ENCODE measurements around the gene CDH16.
A peak's percentile ranks its signal among the peaks of the same experiment; 100 is the strongest.
"Not testable (repeated sequence)": the region's sequence is repeated elsewhere in the genome, so short reads cannot be mapped to it uniquely, and the experiment has no call there.

CDH16 gene

GRCh38 chr16:66898207-66898606, 20.5 kb downstream of the CDH16 start:
- no peak for TF ChIP-seq CTCF (IDR thresholded peaks at IDR 0.05; ENCODE audit: extremely low read depth, missing control alignments)
- no peak for DNase-seq (ENCODE audit: low spot score)

GRCh38 chr16:66896682-66897081, 22.0 kb downstream of the CDH16 start:
- not testable (repeated sequence) for DNase-seq (ENCODE audit: low spot score)

- no peak for DNase-seq (ENCODE audit: low spot score)
- TF ChIP-seq CTCF (IDR thresholded peaks at IDR 0.05; ENCODE audit: extremely low read depth, missing control alignments): no peak
Measured at GRCh38 chr16:66895999-66896398, 22.7 kb downstream of the CDH16 start.

GRCh38 chr16:66895689-66895979, 23.1 kb downstream of the CDH16 start:
- DNase-seq (ENCODE audit: low spot score): no peak
- TF ChIP-seq CTCF (IDR thresholded peaks at IDR 0.05; ENCODE audit: extremely low read depth, missing control alignments): no peak

GRCh38 chr16:66894948-66895688, 23.6 kb downstream of the CDH16 start:
- peak; percentile 61 for TF ChIP-seq CTCF (IDR thresholded peaks at IDR 0.05; ENCODE audit: extremely low read depth, missing control alignments)
- DNase-seq (ENCODE audit: low spot score): peak; percentile 72

GRCh38 chr16:66894055-66894454, 24.6 kb downstream of the CDH16 start:
- no peak for TF ChIP-seq CTCF (IDR thresholded peaks at IDR 0.05; ENCODE audit: extremely low read depth, missing control alignments)
- DNase-seq (ENCODE audit: low spot score): no peak

- no peak for DNase-seq (ENCODE audit: low spot score)
- TF ChIP-seq CTCF (IDR thresholded peaks at IDR 0.05; ENCODE audit: extremely low read depth, missing control alignments): no peak
Measured at GRCh38 chr16:66891797-66892196, 26.9 kb downstream of the CDH16 start.

GRCh38 chr16:66891360-66891759, 27.3 kb downstream of the CDH16 start:
- TF ChIP-seq CTCF (IDR thresholded peaks at IDR 0.05; ENCODE audit: extremely low read depth, missing control alignments): no peak
- DNase-seq (ENCODE audit: low spot score): no peak
